ENCODE measurements around the gene GLIS2. TPM values are rescaled to one million over a fixed set of nuclear protein-coding genes. Genes with fewer than 3 reads are reported as not detected.

GLIS2 gene
- total RNA-seq, 1 donor from 2014 or later, result 62.8 TPM

DNA sequence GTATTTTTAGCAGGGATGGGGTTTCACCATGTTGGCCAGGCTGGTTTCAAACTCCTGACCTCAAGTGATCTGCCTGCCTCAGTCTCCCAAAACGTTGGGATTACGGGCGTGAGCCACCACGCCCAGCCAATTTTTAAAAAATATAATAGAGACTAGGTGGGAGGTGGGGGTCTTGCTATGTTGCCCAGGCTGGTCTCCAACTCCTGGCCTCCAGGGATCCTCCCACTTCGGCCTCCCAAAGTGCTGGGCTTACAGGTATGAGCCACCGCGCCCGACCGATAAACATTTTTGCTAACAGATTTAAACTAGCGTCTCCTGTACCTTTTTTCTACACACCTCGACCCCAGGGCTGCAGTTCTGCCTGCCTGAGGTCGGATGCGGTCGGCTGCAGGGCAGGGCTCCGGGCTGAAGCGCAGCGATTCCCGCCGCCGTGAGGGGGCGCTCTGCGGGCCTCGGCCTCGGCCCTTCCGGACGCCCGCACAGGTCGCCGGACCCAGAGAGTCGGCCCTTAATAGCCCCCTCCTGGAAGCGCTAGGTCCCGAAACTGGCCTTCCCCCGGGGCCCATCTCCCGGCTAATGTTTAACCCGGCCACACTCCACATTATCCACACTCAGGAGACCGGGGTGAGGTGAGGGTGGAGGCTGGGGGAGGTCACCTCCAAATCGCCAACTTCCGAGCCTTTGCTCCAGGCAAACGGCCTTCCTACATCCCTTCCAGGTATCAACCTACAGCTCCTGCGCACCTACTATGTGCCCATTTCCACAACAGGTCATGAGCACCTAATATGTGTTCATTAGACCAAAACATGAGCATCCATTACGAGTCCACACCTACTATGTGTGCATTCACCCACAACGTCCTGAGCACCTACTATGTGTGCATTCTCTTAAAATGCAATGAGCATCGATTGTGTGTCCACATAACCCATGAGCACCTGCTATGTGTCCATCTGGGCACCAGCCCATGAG lies 2.0 kb upstream of the GLIS2 start:
- H3K36me3 Mint-ChIP-seq (ENCODE audit: low read depth), result no peaks in the 10 kb centered on the region
- H3K4me3 Mint-ChIP-seq (ENCODE audit: unreplicated experiment), result no peak overlapping the region
- no peaks in the 10 kb centered on the region for H3K9me3 Mint-ChIP-seq (ENCODE audit: low read depth)
- H3K27me3 Mint-ChIP-seq (ENCODE audit: low read depth), result no peaks in the 10 kb centered on the region
- no peak for DNase-seq (ENCODE audit: low spot score)
- no peak overlapping the region for H3K27ac Mint-ChIP-seq (ENCODE audit: unreplicated experiment)
- TF ChIP-seq, protein P1, sequence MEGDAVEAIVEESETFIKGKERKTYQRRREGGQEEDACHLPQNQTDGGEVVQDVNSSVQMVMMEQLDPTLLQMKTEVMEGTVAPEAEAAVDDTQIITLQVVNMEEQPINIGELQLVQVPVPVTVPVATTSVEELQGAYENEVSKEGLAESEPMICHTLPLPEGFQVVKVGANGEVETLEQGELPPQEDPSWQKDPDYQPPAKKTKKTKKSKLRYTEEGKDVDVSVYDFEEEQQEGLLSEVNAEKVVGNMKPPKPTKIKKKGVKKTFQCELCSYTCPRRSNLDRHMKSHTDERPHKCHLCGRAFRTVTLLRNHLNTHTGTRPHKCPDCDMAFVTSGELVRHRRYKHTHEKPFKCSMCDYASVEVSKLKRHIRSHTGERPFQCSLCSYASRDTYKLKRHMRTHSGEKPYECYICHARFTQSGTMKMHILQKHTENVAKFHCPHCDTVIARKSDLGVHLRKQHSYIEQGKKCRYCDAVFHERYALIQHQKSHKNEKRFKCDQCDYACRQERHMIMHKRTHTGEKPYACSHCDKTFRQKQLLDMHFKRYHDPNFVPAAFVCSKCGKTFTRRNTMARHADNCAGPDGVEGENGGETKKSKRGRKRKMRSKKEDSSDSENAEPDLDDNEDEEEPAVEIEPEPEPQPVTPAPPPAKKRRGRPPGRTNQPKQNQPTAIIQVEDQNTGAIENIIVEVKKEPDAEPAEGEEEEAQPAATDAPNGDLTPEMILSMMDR (IDR thresholded peaks at IDR 0.05), result peak; percentile 84
- peaks cover 32% of the 10 kb centered on the region for H3K4me1 Mint-ChIP-seq (ENCODE audit: low read depth)

DNA sequence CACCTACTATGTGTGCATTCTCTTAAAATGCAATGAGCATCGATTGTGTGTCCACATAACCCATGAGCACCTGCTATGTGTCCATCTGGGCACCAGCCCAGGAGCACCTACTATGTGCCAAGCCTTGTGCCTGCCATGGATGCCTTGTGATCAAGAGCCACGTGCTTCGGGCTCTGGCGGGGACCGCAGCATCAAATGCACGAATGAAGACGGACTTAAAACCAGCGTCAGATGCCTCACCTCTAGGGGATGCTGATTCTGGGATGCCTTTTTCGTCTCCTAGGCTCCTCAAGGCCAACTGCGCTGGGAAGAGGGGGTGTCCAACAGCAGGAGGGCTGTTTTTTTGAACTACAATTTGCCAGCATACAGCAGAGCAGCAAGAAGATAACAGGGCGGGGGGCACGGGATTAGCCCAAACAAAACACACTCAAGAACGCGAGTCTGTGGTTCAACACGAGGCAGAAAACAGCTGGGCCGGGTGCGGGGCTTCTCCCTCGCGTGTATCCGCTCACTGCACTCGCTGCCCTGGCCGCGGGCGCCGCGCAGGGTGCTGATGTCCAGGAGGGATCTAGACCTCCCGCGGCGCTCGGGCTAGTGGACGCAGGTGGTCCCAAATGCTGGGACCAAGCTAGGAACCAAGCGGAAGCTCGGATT lies 1.2 kb upstream of the GLIS2 start:
- H3K36me3 Mint-ChIP-seq (ENCODE audit: low read depth), result no peaks in the 10 kb centered on the region
- H3K27me3 Mint-ChIP-seq (ENCODE audit: low read depth), result no peaks in the 10 kb centered on the region
- DNase-seq (ENCODE audit: low spot score), result peak; percentile 91
- peaks cover 39% of the 10 kb centered on the region for H3K4me1 Mint-ChIP-seq (ENCODE audit: low read depth)
- no peaks in the 10 kb centered on the region for H3K9me3 Mint-ChIP-seq (ENCODE audit: low read depth)
- H3K4me3 Mint-ChIP-seq (ENCODE audit: unreplicated experiment), result peak overlapping the region; percentile 73
- TF ChIP-seq, protein P1 (IDR thresholded peaks at IDR 0.05), result no peak
- H3K27ac Mint-ChIP-seq (ENCODE audit: unreplicated experiment), result peak overlapping the region; percentile 94

DNA sequence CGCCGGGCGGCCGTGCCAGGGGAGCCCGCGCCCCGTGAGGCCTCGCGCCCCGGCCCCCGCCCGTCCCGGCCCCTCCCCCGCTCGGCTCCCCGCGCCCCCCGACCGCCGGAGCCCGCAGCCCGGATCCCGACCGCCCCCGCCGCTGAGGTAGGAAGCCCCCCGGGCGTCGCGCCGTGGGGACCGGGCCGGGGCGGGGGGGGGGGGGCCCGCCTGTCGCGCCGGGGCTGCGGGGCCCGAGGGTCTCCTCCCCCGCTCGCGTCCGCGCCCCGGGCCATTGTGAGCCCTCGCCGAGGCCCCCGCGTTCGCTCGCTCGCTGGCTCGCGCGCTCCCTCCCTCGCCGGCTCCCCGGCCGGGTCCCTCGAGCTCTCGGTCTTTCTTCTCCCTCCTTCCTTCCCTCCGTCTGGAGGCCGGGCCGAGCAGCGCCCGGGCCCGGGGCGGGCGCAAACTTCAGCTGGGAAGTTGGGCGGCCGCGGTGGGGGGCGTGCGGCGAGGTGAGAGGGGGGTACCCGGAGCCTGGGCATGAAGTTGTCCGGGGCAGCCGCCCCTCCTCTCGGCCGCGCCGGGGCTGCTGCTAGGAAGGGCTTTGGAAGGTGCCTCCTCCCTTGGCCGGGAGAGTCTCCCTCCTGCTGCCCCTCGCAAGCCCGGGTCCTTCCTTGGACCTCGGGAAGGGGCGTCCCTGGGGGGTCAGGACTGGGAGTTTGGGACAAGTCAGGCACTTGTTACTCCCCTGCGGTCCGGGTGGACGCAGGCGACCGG lies 419 bp downstream of the GLIS2 start:
- TF ChIP-seq, protein P1 (IDR thresholded peaks at IDR 0.05), result no peak
- no peaks in the 10 kb centered on the region for H3K9me3 Mint-ChIP-seq (ENCODE audit: low read depth)
- peaks cover 43% of the 10 kb centered on the region for H3K4me1 Mint-ChIP-seq (ENCODE audit: low read depth)
- DNase-seq (ENCODE audit: low spot score), result no peak
- H3K36me3 Mint-ChIP-seq (ENCODE audit: low read depth), result no peaks in the 10 kb centered on the region
- peak overlapping the region; percentile 86 for H3K4me3 Mint-ChIP-seq (ENCODE audit: unreplicated experiment)
- no peaks in the 10 kb centered on the region for H3K27me3 Mint-ChIP-seq (ENCODE audit: low read depth)
- H3K27ac Mint-ChIP-seq (ENCODE audit: unreplicated experiment), result peak overlapping the region; percentile 87

DNA sequence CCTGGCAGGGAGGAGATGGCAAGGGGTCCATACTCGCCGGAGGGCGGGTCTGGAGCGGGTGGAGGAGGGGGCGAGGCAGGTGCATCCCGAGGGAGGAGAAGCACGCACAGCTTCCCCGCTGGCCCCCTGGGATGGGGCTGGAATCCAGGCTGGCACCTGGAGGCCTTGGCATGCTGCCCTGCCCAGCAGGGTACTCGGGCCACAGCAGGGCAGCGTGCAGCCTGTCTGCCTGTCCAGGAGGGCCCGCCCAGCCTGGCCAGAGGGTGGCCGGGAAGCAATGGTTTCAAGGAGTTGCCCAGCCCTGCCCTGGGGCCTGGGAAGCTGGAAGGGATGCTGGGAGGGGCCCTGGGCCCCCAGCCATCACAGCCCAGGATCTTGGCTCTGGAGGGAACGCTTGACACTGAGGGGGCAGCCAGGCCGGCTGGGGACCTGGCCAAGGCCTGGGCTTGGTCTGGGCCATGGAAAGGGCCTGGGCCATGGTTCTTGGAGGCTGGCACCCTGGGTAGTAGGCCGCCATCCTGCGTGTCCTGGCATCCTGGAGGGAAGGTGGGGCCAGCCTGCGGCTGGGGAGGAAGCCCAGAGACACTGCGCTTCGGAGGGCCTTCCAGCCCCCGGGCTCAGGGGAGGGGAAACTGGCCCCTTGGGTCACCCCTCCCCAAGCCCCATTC lies 1.1 kb downstream of the GLIS2 start:
- TF ChIP-seq, protein P1 (IDR thresholded peaks at IDR 0.05), result peak; percentile 13
- Mint-ChIP-seq H3K27me3 (ENCODE audit: low read depth) (no peaks in the 10 kb centered on the region), H3K4me1 (ENCODE audit: low read depth) (peaks cover 50% of the 10 kb centered on the region), H3K36me3 (ENCODE audit: low read depth) (no peaks in the 10 kb centered on the region), H3K9me3 (ENCODE audit: low read depth) (no peaks in the 10 kb centered on the region), H3K27ac (ENCODE audit: unreplicated experiment) (peak overlapping the region; percentile 87), H3K4me3 (ENCODE audit: unreplicated experiment) (peak overlapping the region; percentile 86)
- DNase-seq (ENCODE audit: low spot score), result peak; percentile 95
